ENCODE results near the gene DCBLD2.
"Not testable (repeated sequence)": the region's sequence is repeated elsewhere in the genome, so short reads cannot be mapped to it uniquely, and the experiment has no call there.

The DCBLD2 gene

DNA sequence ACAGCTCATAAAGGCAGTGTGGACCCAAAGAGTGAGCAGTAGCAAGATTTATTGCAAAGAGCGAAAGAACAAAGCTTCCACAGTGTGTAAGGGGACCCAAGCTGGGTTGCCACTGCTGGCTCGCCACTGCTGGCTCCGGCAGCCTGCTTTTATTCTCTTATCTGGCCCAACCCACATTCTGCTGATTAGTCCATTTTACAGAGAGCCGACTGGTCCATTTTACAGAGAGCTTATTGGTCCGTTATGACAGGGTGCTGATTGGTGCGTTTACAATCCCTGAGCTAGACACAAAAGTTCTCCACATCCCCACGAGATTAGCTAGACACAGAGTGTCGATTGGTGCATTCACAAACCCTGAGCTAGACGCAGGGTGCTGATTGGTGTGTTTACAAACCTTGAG is 44.2 kb downstream of the DCBLD2 start:
- H3K79me1 ChIP-seq (ENCODE audit: low read length); DNase-seq; H2BK120ac ChIP-seq (ENCODE audit: insufficient read depth, low read length, poor library complexity); H4K8ac ChIP-seq (ENCODE audit: low read depth, low read length); H3K4me3 ChIP-seq (ENCODE audit: low read depth, low read length); H3K4me2 ChIP-seq (ENCODE audit: low read length); H4K12ac ChIP-seq (ENCODE audit: low read depth, low read length); H3K9me3 ChIP-seq (ENCODE audit: insufficient read depth, low read depth, low read length); H3K9ac ChIP-seq (ENCODE audit: low read length); H2BK5ac ChIP-seq (ENCODE audit: low read depth, low read length, poor library complexity); H2BK12ac ChIP-seq (ENCODE audit: low read length); H3K18ac ChIP-seq (ENCODE audit: low read length); H3K4ac ChIP-seq (ENCODE audit: low read depth, low read length); H3K27me3 ChIP-seq (ENCODE audit: insufficient read depth, low read length); H3K14ac ChIP-seq (ENCODE audit: low read length); H2AK5ac ChIP-seq (ENCODE audit: low read length); H4K91ac ChIP-seq (ENCODE audit: low read depth, low read length); H3K79me2 ChIP-seq (ENCODE audit: control insufficient read depth, insufficient read depth, low read length, poor library complexity); H3K36me3 ChIP-seq (ENCODE audit: control insufficient read depth in 1 of 2, insufficient read depth in 2 of 2, low read length in 2 of 2); H3K27ac ChIP-seq (ENCODE audit: low read depth, low read length); H2AFZ ChIP-seq (ENCODE audit: insufficient read depth, low read length, poor library complexity); H3K23ac ChIP-seq (ENCODE audit: low read length); H3K4me1 ChIP-seq (ENCODE audit: control insufficient read depth in 1 of 2, insufficient read depth in 2 of 2, low read length in 2 of 2): not testable (repeated sequence)
- no CpG with 5 or more reads among the region's 9 CpGs for WGBS (ENCODE audit: extremely low coverage, insufficient coverage, insufficient read length)

DNA sequence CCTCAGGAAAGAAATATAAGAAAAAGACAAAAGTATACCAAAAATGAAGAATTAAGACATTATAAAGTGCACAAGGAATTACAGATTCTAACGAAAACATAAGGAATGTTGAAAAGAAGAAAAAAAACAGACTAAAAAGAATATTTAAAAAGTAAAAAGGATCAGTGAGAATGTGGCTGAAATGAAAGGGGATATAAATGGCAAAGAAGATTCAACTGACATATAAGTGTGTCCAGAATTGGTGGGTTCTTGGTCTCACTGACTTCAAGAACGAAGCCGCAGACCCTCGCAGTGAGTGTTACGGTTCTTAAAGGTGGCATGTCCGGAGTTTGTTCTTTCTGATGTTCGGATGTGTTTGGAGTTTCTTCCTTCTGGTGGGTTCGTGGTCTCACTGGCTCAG is 44.8 kb downstream of the DCBLD2 start:
- no peak overlapping the region for H4K91ac ChIP-seq (ENCODE audit: low read depth, low read length)
- H3K4me1 ChIP-seq (ENCODE audit: control insufficient read depth in 1 of 2, insufficient read depth in 2 of 2, low read length in 2 of 2), result no peaks in the 10 kb centered on the region
- no peak overlapping the region for H3K4ac ChIP-seq (ENCODE audit: low read depth, low read length)
- no peaks in the 10 kb centered on the region for H3K27me3 ChIP-seq (ENCODE audit: insufficient read depth, low read length)
- peaks cover 2 to 10% of the 10 kb centered on the region in 2 experiments for H3K36me3 ChIP-seq (ENCODE audit: control insufficient read depth in 1 of 2, insufficient read depth in 2 of 2, low read length in 2 of 2)
- H4K12ac ChIP-seq (ENCODE audit: low read depth, low read length), result no peak overlapping the region
- no peak overlapping the region for H2AK5ac ChIP-seq (ENCODE audit: low read length)
- H2BK120ac ChIP-seq (ENCODE audit: insufficient read depth, low read length, poor library complexity), result no peak overlapping the region
- no peak for DNase-seq
- no peak overlapping the region for H3K14ac ChIP-seq (ENCODE audit: low read length)
- no CpG with 5 or more reads among the region's 8 CpGs for WGBS (ENCODE audit: extremely low coverage, insufficient coverage, insufficient read length)
- no peak overlapping the region for H3K4me2 ChIP-seq (ENCODE audit: low read length)
- no peaks in the 10 kb centered on the region for H3K79me2 ChIP-seq (ENCODE audit: control insufficient read depth, insufficient read depth, low read length, poor library complexity)
- H3K4me3 ChIP-seq (ENCODE audit: low read depth, low read length), result no peak overlapping the region
- no peak overlapping the region for H4K8ac ChIP-seq (ENCODE audit: low read depth, low read length)
- no peaks in the 10 kb centered on the region for H3K79me1 ChIP-seq (ENCODE audit: low read length)
- no peak overlapping the region for H3K9ac ChIP-seq (ENCODE audit: low read length)
- H3K9me3 ChIP-seq (ENCODE audit: insufficient read depth, low read depth, low read length), result peaks cover 7% of the 10 kb centered on the region
- H3K27ac ChIP-seq (ENCODE audit: low read depth, low read length), result no peak overlapping the region
- H3K18ac ChIP-seq (ENCODE audit: low read length), result no peak overlapping the region
- no peak overlapping the region for H2BK12ac ChIP-seq (ENCODE audit: low read length)
- no peak overlapping the region for H2AFZ ChIP-seq (ENCODE audit: insufficient read depth, low read length, poor library complexity)
- H3K23ac ChIP-seq (ENCODE audit: low read length), result no peak overlapping the region
- H2BK5ac ChIP-seq (ENCODE audit: low read depth, low read length, poor library complexity), result no peak overlapping the region

DNA sequence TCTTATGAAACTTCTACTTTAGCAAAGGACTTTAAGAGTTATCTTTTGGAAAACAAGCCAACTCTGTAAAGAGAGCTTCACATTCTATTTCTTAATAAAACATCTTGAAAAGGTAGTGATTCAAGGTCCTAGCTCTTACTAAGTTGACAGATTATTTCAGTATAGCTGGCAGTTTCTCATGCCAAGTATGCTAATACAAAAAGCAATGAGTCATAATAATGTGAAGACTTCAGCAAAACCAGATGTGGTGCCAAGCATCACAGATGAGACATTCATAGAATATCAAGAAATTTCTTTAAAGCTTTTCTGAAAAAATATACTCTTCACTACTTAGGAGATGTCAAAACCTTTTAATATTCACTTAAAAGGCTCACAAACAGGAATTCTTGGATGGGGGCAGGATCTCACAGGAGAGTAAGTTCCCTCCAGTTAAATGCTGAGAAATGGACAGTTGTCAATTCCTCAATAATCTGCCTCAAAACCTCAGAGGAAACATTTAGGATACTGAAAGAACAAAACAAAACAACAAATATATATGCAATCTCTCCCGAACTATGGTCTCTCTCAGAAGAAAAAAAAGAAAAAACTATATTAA is 45.6 kb downstream of the DCBLD2 start:
- Histone ChIP-seq H3K79me2 (ENCODE audit: control insufficient read depth, insufficient read depth, low read length, poor library complexity) (no peaks in the 10 kb centered on the region), H2BK12ac (ENCODE audit: low read length) (no peak overlapping the region), H2AFZ (ENCODE audit: insufficient read depth, low read length, poor library complexity) (no peak overlapping the region), H3K79me1 (ENCODE audit: low read length) (no peaks in the 10 kb centered on the region), H2BK120ac (ENCODE audit: insufficient read depth, low read length, poor library complexity) (no peak overlapping the region), H2AK5ac (ENCODE audit: low read length) (no peak overlapping the region), H3K27me3 (ENCODE audit: insufficient read depth, low read length) (no peaks in the 10 kb centered on the region), H3K18ac (ENCODE audit: low read length) (no peak overlapping the region), H3K4me1 (ENCODE audit: control insufficient read depth in 1 of 2, insufficient read depth in 2 of 2, low read length in 2 of 2) (no peaks in the 10 kb centered on the region), H4K91ac (ENCODE audit: low read depth, low read length) (no peak overlapping the region), H3K14ac (ENCODE audit: low read length) (no peak overlapping the region), H3K9me3 (ENCODE audit: insufficient read depth, low read depth, low read length) (peaks cover 7% of the 10 kb centered on the region), H3K4ac (ENCODE audit: low read depth, low read length) (no peak overlapping the region), H3K9ac (ENCODE audit: low read length) (no peak overlapping the region), H3K27ac (ENCODE audit: low read depth, low read length) (no peak overlapping the region), H4K12ac (ENCODE audit: low read depth, low read length) (no peak overlapping the region), H2BK5ac (ENCODE audit: low read depth, low read length, poor library complexity) (no peak overlapping the region), H4K8ac (ENCODE audit: low read depth, low read length) (no peak overlapping the region), H3K4me3 (ENCODE audit: low read depth, low read length) (no peak overlapping the region), H3K4me2 (ENCODE audit: low read length) (no peak overlapping the region), H3K36me3 (ENCODE audit: control insufficient read depth in 1 of 2, insufficient read depth in 2 of 2, low read length in 2 of 2) (peaks cover 2 to 10% of the 10 kb centered on the region in 2 experiments), H3K23ac (ENCODE audit: low read length) (no peak overlapping the region)
- no CpG with 5 or more reads among the region's 1 CpG for WGBS (ENCODE audit: extremely low coverage, insufficient coverage, insufficient read length)
- DNase-seq, result no peak

DNA sequence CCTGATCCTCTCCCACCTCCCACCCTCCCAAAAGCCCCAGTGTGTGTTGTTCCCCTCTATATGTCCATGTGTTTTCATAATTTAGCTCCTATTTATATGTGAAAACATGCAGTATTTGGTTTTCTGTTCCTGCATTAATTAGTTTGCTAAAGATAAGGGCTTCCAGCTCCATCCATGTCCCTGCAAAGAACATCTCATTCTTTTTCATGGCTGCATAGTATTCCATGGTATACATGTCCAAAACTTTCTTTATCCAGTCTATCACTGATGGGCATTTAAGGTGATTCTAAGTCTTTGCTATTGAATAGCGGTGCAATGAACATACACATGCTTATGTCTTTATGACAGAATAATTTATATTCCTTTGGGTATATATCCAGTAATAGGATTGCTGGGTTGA is 53.4 kb downstream of the DCBLD2 start:
- H2BK12ac ChIP-seq (ENCODE audit: low read length), result no peak overlapping the region
- H3K79me2 ChIP-seq (ENCODE audit: control insufficient read depth, insufficient read depth, low read length, poor library complexity), result no peaks in the 10 kb centered on the region
- H2BK5ac ChIP-seq (ENCODE audit: low read depth, low read length, poor library complexity), result no peak overlapping the region
- no peak overlapping the region for H3K9ac ChIP-seq (ENCODE audit: low read length)
- H3K4me3 ChIP-seq (ENCODE audit: low read depth, low read length), result no peak overlapping the region
- H4K91ac ChIP-seq (ENCODE audit: low read depth, low read length), result no peak overlapping the region
- H3K14ac ChIP-seq (ENCODE audit: low read length), result no peak overlapping the region
- no peak overlapping the region for H3K4me2 ChIP-seq (ENCODE audit: low read length)
- no peak overlapping the region for H4K8ac ChIP-seq (ENCODE audit: low read depth, low read length)
- no peaks in the 10 kb centered on the region for H3K4me1 ChIP-seq (ENCODE audit: control insufficient read depth in 1 of 2, insufficient read depth in 2 of 2, low read length in 2 of 2)
- no peaks in the 10 kb centered on the region for H3K36me3 ChIP-seq (ENCODE audit: control insufficient read depth in 1 of 2, insufficient read depth in 2 of 2, low read length in 2 of 2)
- no CpG with 5 or more reads among the region's 1 CpG for WGBS (ENCODE audit: extremely low coverage, insufficient coverage, insufficient read length)
- no peak overlapping the region for H3K27ac ChIP-seq (ENCODE audit: low read depth, low read length)
- no peak overlapping the region for H4K12ac ChIP-seq (ENCODE audit: low read depth, low read length)
- DNase-seq, result no peak
- no peak overlapping the region for H3K4ac ChIP-seq (ENCODE audit: low read depth, low read length)
- H2AK5ac ChIP-seq (ENCODE audit: low read length), result no peak overlapping the region
- H2AFZ ChIP-seq (ENCODE audit: insufficient read depth, low read length, poor library complexity), result no peak overlapping the region
- H3K23ac ChIP-seq (ENCODE audit: low read length), result no peak overlapping the region
- no peaks in the 10 kb centered on the region for H3K27me3 ChIP-seq (ENCODE audit: insufficient read depth, low read length)
- H3K18ac ChIP-seq (ENCODE audit: low read length), result no peak overlapping the region
- H3K9me3 ChIP-seq (ENCODE audit: insufficient read depth, low read depth, low read length), result no peaks in the 10 kb centered on the region
- no peak overlapping the region for H2BK120ac ChIP-seq (ENCODE audit: insufficient read depth, low read length, poor library complexity)
- H3K79me1 ChIP-seq (ENCODE audit: low read length), result no peaks in the 10 kb centered on the region

Measured in trophoblast cell (in vitro differentiated cells and primary cell).